Cardiac muscle cell (in vitro differentiated cells and primary cell): Measurements from ENCODE around the gene VGLL2. TPM values are rescaled to one million over a fixed set of nuclear protein-coding genes. Genes with fewer than 3 reads are reported as not detected.

ENCODE experiments used
- DNase-seq, 2 donors: peaks; one replicate each; pipeline versions ENCODE4 v3.0.0 to v3.0.0-alpha.2; 2010 to 2017; ENCODE audit warnings: low read depth in 1 of 2, low spot score in 1 of 2
- H3K27ac ChIP-seq: fragments of 200-600 bp; sonication (generic); 2 replicates; pipeline ENCODE4 v1.5.1; 2016
- H3K27me3 ChIP-seq: fragments of 200-600 bp; sonication (generic); 2 replicates; pipeline ENCODE4 v1.6.0; 2016; ENCODE audit warnings: control low read depth
- H3K36me3 ChIP-seq: fragments of 200-600 bp; sonication (generic); 2 replicates; pipeline ENCODE4 v1.5.1; 2016; ENCODE audit warnings: control low read depth
- H3K4me1 ChIP-seq: fragments of 200-600 bp; sonication (generic); 2 replicates; pipeline ENCODE4 v1.8.1; 2017; ENCODE audit warnings: low read depth, mild to moderate bottlenecking, mixed run types
- H3K4me3 ChIP-seq: fragments of 200-600 bp; sonication (generic); 2 replicates; pipeline ENCODE4 v1.5.1; 2016; ENCODE audit warnings: mild to moderate bottlenecking
- H3K9me3 ChIP-seq: fragments of 200-600 bp; sonication (generic); 2 replicates; pipeline ENCODE4 v1.5.1; 2017; ENCODE audit warnings: low read depth, mild to moderate bottlenecking, control low read depth
- polyA plus RNA-seq: library from polyadenylated mRNA; unstranded; fragments of >200 nt; fragmentation: Nextera tagmentation; extraction: Ambion mirVana; gene quantifications from 2 replicates; pipeline ENCODE4 v1.2.1, GENCODE V29; 2016
- total RNA-seq: library from RNA; depleted of rRNA; stranded (reverse); fragments of >200 nt; gene quantifications from 2 replicates; pipeline ENCODE4 v1.2.3, GENCODE V29; 2016
- TF ChIP-seq, protein P1 (sequence below): IDR thresholded peaks from 2 replicates; pipeline ENCODE4 v1.5.1; 2012; ENCODE audit warnings: low read depth, mild to moderate bottlenecking, low read length

Gene VGLL2
- total and polyA plus RNA-seq, 2 experiments from 2014 or later = not detected

- no peaks in the 10 kb centered on the region for H3K9me3 ChIP-seq
- H3K4me1 ChIP-seq = no peaks in the 10 kb centered on the region
- no peaks in the 10 kb centered on the region for H3K27me3 ChIP-seq
- H3K36me3 ChIP-seq = no peaks in the 10 kb centered on the region
- H3K27ac ChIP-seq = no peak overlapping the region
- DNase-seq = no peak
- no peak overlapping the region for H3K4me3 ChIP-seq
- TF ChIP-seq, protein P1, sequence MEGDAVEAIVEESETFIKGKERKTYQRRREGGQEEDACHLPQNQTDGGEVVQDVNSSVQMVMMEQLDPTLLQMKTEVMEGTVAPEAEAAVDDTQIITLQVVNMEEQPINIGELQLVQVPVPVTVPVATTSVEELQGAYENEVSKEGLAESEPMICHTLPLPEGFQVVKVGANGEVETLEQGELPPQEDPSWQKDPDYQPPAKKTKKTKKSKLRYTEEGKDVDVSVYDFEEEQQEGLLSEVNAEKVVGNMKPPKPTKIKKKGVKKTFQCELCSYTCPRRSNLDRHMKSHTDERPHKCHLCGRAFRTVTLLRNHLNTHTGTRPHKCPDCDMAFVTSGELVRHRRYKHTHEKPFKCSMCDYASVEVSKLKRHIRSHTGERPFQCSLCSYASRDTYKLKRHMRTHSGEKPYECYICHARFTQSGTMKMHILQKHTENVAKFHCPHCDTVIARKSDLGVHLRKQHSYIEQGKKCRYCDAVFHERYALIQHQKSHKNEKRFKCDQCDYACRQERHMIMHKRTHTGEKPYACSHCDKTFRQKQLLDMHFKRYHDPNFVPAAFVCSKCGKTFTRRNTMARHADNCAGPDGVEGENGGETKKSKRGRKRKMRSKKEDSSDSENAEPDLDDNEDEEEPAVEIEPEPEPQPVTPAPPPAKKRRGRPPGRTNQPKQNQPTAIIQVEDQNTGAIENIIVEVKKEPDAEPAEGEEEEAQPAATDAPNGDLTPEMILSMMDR = no peak
Measured at GRCh38 chr6:117309611-117310010, 44.3 kb downstream of the VGLL2 start.

GRCh38 chr6:117311310-117311709, 46.0 kb downstream of the VGLL2 start:
- Histone ChIP-seq H3K27ac (no peak overlapping the region), H3K4me3 (no peak overlapping the region), H3K36me3 (no peaks in the 10 kb centered on the region), H3K4me1 (peaks cover 4% of the 10 kb centered on the region), H3K27me3 (no peaks in the 10 kb centered on the region), H3K9me3 (no peaks in the 10 kb centered on the region)
- DNase-seq = no peak
- TF ChIP-seq, protein P1 = no peak

- TF ChIP-seq, protein P1 = no peak
- Histone ChIP-seq H3K4me1 (peaks cover 4% of the 10 kb centered on the region), H3K4me3 (no peak overlapping the region), H3K27ac (no peak overlapping the region), H3K36me3 (no peaks in the 10 kb centered on the region), H3K27me3 (no peaks in the 10 kb centered on the region), H3K9me3 (no peaks in the 10 kb centered on the region)
- DNase-seq = no peak
Measured at GRCh38 chr6:117311726-117312125, 46.4 kb downstream of the VGLL2 start.

DNA sequence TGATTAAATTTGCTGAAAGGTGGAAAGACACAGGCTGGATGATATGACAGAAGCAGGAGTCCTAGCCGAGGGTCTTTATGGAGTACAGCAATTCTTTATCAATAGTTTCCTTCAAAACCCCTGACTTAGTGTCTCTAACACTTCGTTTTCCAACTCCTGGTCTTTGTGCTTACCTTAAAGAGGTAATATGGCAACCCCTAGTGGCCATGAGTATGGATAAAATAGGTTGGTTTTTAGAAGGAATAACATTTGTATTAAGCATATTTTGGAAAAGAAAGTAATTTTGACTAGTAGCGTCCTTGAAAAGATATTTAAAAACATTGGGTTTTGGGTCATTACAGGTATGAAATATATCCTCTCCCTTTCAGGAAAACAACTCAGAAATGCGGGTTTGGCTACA, 51.9 kb downstream of the VGLL2 start:
- TF ChIP-seq, protein P1 = peak; percentile 25
- no peaks in the 10 kb centered on the region for H3K36me3 ChIP-seq
- peak; percentile 11 to 31 for DNase-seq
- peaks cover 4% of the 10 kb centered on the region for H3K4me1 ChIP-seq
- no peak overlapping the region for H3K27ac ChIP-seq
- no peak overlapping the region for H3K4me3 ChIP-seq
- no peaks in the 10 kb centered on the region for H3K9me3 ChIP-seq
- no peaks in the 10 kb centered on the region for H3K27me3 ChIP-seq

Other genes starting within 250 kb of the VGLL2 start
- gene ROS1, start 160.4 kb downstream of the VGLL2 start, total RNA-seq = not detected in 2 replicates
- gene ROS1, start 160.4 kb downstream of the VGLL2 start, polyA plus RNA-seq = not detected in 2 replicates
- gene DCBLD1, start 217.1 kb downstream of the VGLL2 start, total RNA-seq = 5.6 and 16.5 TPM in 2 replicates
- gene DCBLD1, start 217.1 kb downstream of the VGLL2 start, polyA plus RNA-seq = 3.5 and 14.0 TPM in 2 replicates